Activated CD8-positive, alpha-beta T cell treated with anti-CD3 and anti-CD28 coated beads for 36 hours (primary cell): ENCODE results near the gene UPK1B. TPM values are rescaled to one million over a fixed set of nuclear protein-coding genes. Genes with fewer than 3 reads are reported as not detected.

Experiments used
- ATAC-seq: fragments of 200-7000 bp; cut with Tn5 transposase; one replicate; pipeline ENCODE4 v1.10.0; 2021; ENCODE audit warnings: mild to moderate bottlenecking, moderate library complexity
- CTCF ChIA-PET: fragments of 350-600 bp; sonication (Branson Sonifier 250); formaldehyde crosslinking; loops from one replicate; lab custom pipeline; 2021; ENCODE audit warnings: antibody characterized with exemption; lab: Charles Lee
- POLR2A ChIA-PET: fragments of 350-600 bp; sonication (Branson Sonifier 250); formaldehyde crosslinking; loops from one replicate; lab custom pipeline; 2021; ENCODE audit warnings: antibody characterized with exemption; lab: Charles Lee
- DNase-seq: peaks from one replicate; pipeline ENCODE4 v3.0.0-alpha.2; 2020
- H3K27ac Mint-ChIP-seq: one replicate; pipeline ENCODE4 v1.8.0; 2021; ENCODE audit warnings: mild to moderate bottlenecking, mixed read lengths
- H3K27me3 Mint-ChIP-seq: one replicate; pipeline ENCODE4 v1.8.0; 2021; ENCODE audit warnings: mixed read lengths
- H3K36me3 Mint-ChIP-seq: one replicate; pipeline ENCODE4 v1.8.0; 2021; ENCODE audit warnings: low read depth, mixed read lengths
- H3K4me1 Mint-ChIP-seq: one replicate; pipeline ENCODE4 v1.8.0; 2021; ENCODE audit warnings: low read depth, mixed read lengths
- H3K4me3 Mint-ChIP-seq: one replicate; pipeline ENCODE4 v1.8.0; 2021; ENCODE audit warnings: mild to moderate bottlenecking, moderate library complexity, mixed read lengths
- H3K9me3 Mint-ChIP-seq: one replicate; pipeline ENCODE4 v1.8.0; 2021; ENCODE audit warnings: mixed read lengths
- CTCF ChIP-seq: fragments of 200-600 bp; IDR thresholded peaks from one replicate; pipeline ENCODE4 v1.8.0; 2022; ENCODE audit warnings: antibody characterized with exemption, mild to moderate bottlenecking
- intact Hi-C: fragments of 100-400 bp; cut with micrococcal nuclease; formaldehyde crosslinking; loops from one replicate; pipeline ENCODE4 v1.10.0; 2022
- total RNA-seq, 2 experiments: library from RNA; stranded (reverse); gene quantifications; one replicate each; pipeline ENCODE4 v1.2.3, GENCODE V29; 2021

Gene UPK1B
- total RNA-seq, 2 experiments from 2014 or later: not detected

GRCh38 chr3:119237299-119237698 is 63.9 kb downstream of the UPK1B start:
- H3K27ac Mint-ChIP-seq: no peak overlapping the region
- no peak overlapping the region for H3K4me3 Mint-ChIP-seq
- ChIA-PET POLR2A (interaction anchor here (0.6 kb wide), 1 partner anchor 356 kb away, joined by 3 read pairs; no protein-coding TSS in a partner anchor), CTCF (interaction anchor here (0.6 to 1.8 kb wide), 4 partner anchors 10 to 353 kb away, joined by 3 to 12 read pairs (median 4); no protein-coding TSS in a partner anchor)
- peaks cover 52% of the 10 kb centered on the region for H3K4me1 Mint-ChIP-seq
- peaks cover 30% of the 10 kb centered on the region for H3K36me3 Mint-ChIP-seq
- intact Hi-C loops: no loop called here
- no peaks in the 10 kb centered on the region for H3K27me3 Mint-ChIP-seq
- H3K9me3 Mint-ChIP-seq: no peaks in the 10 kb centered on the region
- no peak for DNase-seq
- no peak for ATAC-seq
- no peak for TF ChIP-seq CTCF

DNA sequence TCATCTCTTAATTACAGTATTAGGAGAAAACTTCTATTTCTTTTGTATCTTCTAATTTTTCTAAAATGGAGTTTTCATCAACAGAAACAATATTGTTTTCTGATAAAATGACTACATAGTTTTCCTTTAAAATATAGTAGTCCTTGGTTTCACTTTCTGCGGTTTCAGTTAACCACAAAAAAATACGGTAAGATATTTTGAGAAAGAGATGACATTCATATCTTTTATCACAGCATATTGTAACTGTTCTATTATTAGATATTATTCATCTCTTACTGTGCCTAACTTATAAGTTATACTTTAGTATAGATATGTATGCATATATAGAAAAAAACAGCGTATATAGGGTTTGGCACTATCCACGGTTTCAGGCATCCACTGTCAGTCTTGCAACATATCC is 65.0 kb downstream of the UPK1B start:
- no peaks in the 10 kb centered on the region for H3K9me3 Mint-ChIP-seq
- peak overlapping the region; percentile 84 for H3K27ac Mint-ChIP-seq
- peak overlapping the region; percentile 83 for H3K4me3 Mint-ChIP-seq
- no peak for ATAC-seq
- no peak for DNase-seq
- POLR2A ChIA-PET: no interaction called here
- intact Hi-C loops: no loop called here
- H3K4me1 Mint-ChIP-seq: peaks cover 50% of the 10 kb centered on the region
- H3K36me3 Mint-ChIP-seq: peaks cover 26% of the 10 kb centered on the region
- TF ChIP-seq CTCF: no peak
- H3K27me3 Mint-ChIP-seq: no peaks in the 10 kb centered on the region
- CTCF ChIA-PET: no interaction called here

- H3K9me3 Mint-ChIP-seq: no peaks in the 10 kb centered on the region
- peaks cover 50% of the 10 kb centered on the region for H3K4me1 Mint-ChIP-seq
- peaks cover 21% of the 10 kb centered on the region for H3K36me3 Mint-ChIP-seq
- peak; percentile 17 for ATAC-seq
- no peaks in the 10 kb centered on the region for H3K27me3 Mint-ChIP-seq
- intact Hi-C loops: no loop called here
- TF ChIP-seq CTCF: no peak
- CTCF ChIA-PET: interaction anchor here (0.7 to 3.5 kb wide), 3 partner anchors 54 to 204 kb away, joined by 3 to 26 read pairs (median 15); partner anchors contain the start of genes ARHGAP31 and IGSF11
- H3K4me3 Mint-ChIP-seq: peak overlapping the region; percentile 83
- POLR2A ChIA-PET: interaction anchor here (1.5 to 2.7 kb wide), 3 partner anchors 9 to 55 kb away, joined by 3 to 13 read pairs (median 6); partner anchors contain the start of gene ARHGAP31
- DNase-seq: peak; percentile 29
- peak overlapping the region; percentile 99 for H3K27ac Mint-ChIP-seq
Measured at GRCh38 chr3:119239206-119239820, 65.9 kb downstream of the UPK1B start.

DNA sequence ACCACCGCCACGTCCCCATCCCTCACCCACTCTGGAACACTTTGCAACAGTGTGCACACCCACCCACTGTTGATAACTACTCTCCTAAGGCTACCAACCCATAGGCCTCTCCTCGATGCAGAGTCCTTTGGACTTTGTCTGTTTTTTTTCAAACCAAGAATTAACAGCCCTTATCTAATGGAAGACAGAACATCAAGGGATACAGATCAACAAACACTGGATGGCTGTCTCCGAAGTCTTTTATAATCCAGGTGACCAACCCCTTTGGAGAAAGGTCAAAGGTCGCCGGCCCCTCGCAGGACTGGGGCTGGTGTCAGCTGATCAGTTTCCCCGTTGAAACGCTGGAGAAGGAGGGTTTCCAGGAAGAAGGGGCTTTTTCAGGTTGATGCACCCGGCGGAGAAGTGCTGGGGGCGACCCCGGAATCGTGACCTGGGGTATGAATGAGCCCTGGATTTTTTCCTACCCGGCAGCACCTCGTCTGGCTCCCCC is 66.7 kb downstream of the UPK1B start:
- DNase-seq: peak; percentile 77
- Mint-ChIP-seq H3K27me3 (no peaks in the 10 kb centered on the region), H3K4me1 (peaks cover 42% of the 10 kb centered on the region), H3K27ac (peak overlapping the region; percentile 99), H3K36me3 (peaks cover 16% of the 10 kb centered on the region), H3K4me3 (peak overlapping the region; percentile 83), H3K9me3 (no peaks in the 10 kb centered on the region)
- intact Hi-C loops: loop anchor here (2.0 to 5.0 kb wide), 2 partner anchors 55 to 358 kb away; partner anchors contain the start of gene ARHGAP31
- ATAC-seq: peak; percentile 10
- CTCF ChIA-PET: interaction anchor here (1.0 to 3.5 kb wide), 16 partner anchors 9 to 436 kb away, joined by 3 to 61 read pairs (median 8); partner anchors contain the start of genes ARHGAP31, IGSF11 and TEX55
- no peak for TF ChIP-seq CTCF
- POLR2A ChIA-PET: interaction anchor here (1.0 to 2.7 kb wide), 6 partner anchors 10 to 83 kb away, joined by 3 to 13 read pairs (median 4); partner anchors contain the start of gene ARHGAP31
